Thoracic aorta (tissue), 2 donors: ENCODE measurements around the gene TRUB1. TPM values are rescaled to one million over a fixed set of nuclear protein-coding genes. Genes with fewer than 3 reads are reported as not detected.

Experiments used
- ATAC-seq: fragments of 150-250 bp; one replicate; pipeline ENCODE4 v1.8.0; 2017; ENCODE audit warnings: low read depth; ENCODE audit not compliant: insufficient number of reproducible peaks, low FRiP score
- DNase-seq: peaks from one replicate; pipeline ENCODE4 v3.0.0-alpha.2; 2020; ENCODE audit warnings: low spot score
- H3K27ac ChIP-seq, 2 donors: fragments of 200-600 bp; sonication (generic); 1 replicate in 1 of 2; 2 replicates in 1 of 2; pipeline ENCODE4 v1.5.1; 2016; ENCODE audit warnings: mild to moderate bottlenecking in 2 of 2, moderate library complexity in 2 of 2
- H3K27me3 ChIP-seq: fragments of 200-600 bp; sonication (generic); replicated peaks from 2 replicates; pipeline ENCODE4 v1.6.0; 2016; ENCODE audit warnings: mild to moderate bottlenecking; ENCODE audit not compliant: insufficient read depth
- H3K36me3 ChIP-seq: fragments of 200-600 bp; sonication (generic); one replicate; pipeline ENCODE4 v1.5.1; 2016
- H3K4me1 ChIP-seq, 2 donors: fragments of 200-600 bp; sonication (generic); 1 replicate in 1 of 2; 2 replicates in 1 of 2; pipeline versions ENCODE4 v1.5.1 to v1.6.0; 2016; ENCODE audit warnings: low read depth in 2 of 2, mild to moderate bottlenecking in 1 of 2; ENCODE audit not compliant: control insufficient read depth in 1 of 2
- H3K4me3 ChIP-seq: fragments of 200-600 bp; sonication (generic); 2 replicates; pipeline ENCODE4 v1.5.1; 2016; ENCODE audit warnings: mild to moderate bottlenecking
- H3K9me3 ChIP-seq: fragments of 200-600 bp; sonication (generic); 2 replicates; pipeline ENCODE4 v1.5.1; 2016
- total RNA-seq, 2 donors: library from RNA; depleted of rRNA; stranded (reverse); fragments of >200 nt; gene quantifications; one replicate each; pipeline versions ENCODE4 v1.1.0 to v1.2.3, GENCODE V29; 2016
- TF ChIP-seq, protein P1 (sequence below): fragments of 200-600 bp; sonication (generic); IDR thresholded peaks from one replicate; pipeline ENCODE4 v1.5.1; 2019; ENCODE audit warnings: antibody characterized with exemption

The TRUB1 gene
- total RNA-seq, 2 donors from 2014 or later: 8.8 to 9.5 TPM

DNA sequence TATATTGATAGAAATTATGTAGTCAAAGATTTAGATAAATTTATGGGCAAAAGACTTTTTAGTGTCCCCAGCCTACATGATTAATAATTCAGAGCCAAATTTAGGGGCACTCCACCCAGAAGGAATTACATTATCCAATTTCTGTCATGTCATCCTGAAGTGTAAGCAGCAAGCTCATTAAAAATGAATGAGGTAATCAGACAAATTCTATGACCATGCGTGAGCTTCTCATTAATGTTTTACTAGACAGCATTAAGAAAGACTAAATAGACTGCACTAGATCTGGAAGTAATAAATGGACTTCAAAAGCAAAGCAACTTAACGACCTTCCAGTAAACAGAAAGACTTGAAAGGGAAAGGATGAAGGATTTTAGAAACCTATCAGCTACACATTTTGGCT lies 22.7 kb upstream of the TRUB1 start:
- Histone ChIP-seq H3K9me3 (no peaks in the 10 kb centered on the region), H3K4me1 (no peaks in the 10 kb centered on the region), H3K36me3 (no peaks in the 10 kb centered on the region), H3K4me3 (no peak overlapping the region), H3K27me3 (no peaks in the 10 kb centered on the region), H3K27ac (no peak overlapping the region)
- DNase-seq: no peak
- TF ChIP-seq, protein P1, sequence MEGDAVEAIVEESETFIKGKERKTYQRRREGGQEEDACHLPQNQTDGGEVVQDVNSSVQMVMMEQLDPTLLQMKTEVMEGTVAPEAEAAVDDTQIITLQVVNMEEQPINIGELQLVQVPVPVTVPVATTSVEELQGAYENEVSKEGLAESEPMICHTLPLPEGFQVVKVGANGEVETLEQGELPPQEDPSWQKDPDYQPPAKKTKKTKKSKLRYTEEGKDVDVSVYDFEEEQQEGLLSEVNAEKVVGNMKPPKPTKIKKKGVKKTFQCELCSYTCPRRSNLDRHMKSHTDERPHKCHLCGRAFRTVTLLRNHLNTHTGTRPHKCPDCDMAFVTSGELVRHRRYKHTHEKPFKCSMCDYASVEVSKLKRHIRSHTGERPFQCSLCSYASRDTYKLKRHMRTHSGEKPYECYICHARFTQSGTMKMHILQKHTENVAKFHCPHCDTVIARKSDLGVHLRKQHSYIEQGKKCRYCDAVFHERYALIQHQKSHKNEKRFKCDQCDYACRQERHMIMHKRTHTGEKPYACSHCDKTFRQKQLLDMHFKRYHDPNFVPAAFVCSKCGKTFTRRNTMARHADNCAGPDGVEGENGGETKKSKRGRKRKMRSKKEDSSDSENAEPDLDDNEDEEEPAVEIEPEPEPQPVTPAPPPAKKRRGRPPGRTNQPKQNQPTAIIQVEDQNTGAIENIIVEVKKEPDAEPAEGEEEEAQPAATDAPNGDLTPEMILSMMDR: no peak
- no peak for ATAC-seq

DNA sequence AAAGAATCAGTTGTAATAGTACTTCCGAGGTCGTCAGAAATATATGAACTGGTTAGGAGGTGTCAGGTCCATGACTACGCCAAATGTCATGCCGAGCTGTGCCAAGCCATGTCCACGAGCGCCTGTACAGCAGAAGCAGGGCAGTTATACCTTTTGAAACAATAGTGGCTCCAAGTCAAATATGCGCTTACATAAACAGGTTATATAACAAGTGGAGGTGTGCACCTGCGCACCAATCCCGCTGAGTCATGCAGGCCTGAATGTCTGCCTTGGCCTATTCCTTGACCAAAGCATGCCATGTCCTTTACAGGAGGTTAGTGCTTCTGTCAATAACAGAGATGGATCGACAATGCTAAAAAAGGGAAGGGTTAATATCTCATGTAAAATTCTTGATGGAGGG lies 21.3 kb upstream of the TRUB1 start:
- Histone ChIP-seq H3K36me3 (no peaks in the 10 kb centered on the region), H3K27ac (no peak overlapping the region), H3K9me3 (no peaks in the 10 kb centered on the region), H3K4me3 (no peak overlapping the region), H3K4me1 (no peaks in the 10 kb centered on the region), H3K27me3 (no peaks in the 10 kb centered on the region)
- ATAC-seq (no peak), DNase-seq (no peak)
- TF ChIP-seq, protein P1: no peak

DNA sequence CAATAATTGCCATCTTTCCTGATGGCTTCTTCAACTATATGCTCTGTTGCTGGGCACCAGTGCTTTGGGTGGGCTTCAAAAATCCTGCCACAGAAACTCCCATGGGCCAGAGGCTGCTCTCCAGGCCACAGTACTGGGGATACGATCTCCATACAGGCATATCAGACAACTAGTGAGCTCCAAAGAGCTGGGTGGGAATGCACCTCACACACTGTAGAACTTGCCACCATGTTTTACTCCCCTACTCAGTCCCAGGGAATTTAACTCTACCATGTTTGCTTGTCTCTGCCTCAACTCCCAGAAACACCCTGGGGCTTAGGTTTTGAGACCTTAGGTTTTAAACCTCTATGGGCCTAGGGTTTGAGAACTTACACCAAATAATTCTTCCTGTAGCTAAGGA lies 20.5 kb upstream of the TRUB1 start:
- Histone ChIP-seq H3K27me3 (no peaks in the 10 kb centered on the region), H3K4me3 (no peak overlapping the region), H3K27ac (no peak overlapping the region), H3K36me3 (no peaks in the 10 kb centered on the region), H3K4me1 (no peaks in the 10 kb centered on the region), H3K9me3 (no peaks in the 10 kb centered on the region)
- TF ChIP-seq, protein P1: no peak
- DNase-seq (no peak), ATAC-seq (no peak)

DNA sequence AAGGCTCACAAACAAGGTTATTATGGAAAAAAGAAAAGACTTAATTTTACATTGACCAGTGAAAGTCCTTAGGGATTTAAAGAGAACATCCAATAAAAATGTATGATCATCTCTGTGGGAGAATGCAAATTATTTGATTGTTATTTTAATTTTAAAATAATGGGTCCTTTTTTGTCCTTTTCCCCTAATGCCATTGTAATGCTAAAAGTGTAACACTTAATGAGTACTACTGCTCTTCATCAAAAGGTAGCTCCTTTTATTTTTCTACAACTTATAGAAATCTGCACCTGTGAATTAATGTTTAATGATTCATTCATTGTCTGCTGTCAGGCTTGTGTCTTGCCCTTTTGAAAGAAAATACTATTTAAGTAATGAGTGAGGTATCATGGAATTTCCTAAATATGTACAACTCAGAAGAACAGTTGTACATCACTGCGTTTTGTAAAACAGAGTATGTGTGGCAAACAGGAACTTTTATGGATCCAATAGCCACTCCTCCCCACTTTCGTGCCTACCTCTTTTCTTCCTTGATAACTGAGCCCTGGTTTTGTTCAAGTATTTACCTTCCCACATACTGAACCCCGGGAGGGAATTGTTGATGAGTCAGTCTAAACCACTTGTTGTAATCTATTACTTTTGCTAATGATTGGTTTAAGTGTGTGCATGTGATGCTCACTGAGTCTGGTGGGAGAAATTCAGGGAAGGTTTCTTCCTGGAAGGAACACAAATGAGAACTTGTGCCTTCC lies 19.9 kb upstream of the TRUB1 start:
- TF ChIP-seq, protein P1: no peak
- Histone ChIP-seq H3K27ac (no peak overlapping the region), H3K36me3 (no peaks in the 10 kb centered on the region), H3K4me3 (no peak overlapping the region), H3K27me3 (no peaks in the 10 kb centered on the region), H3K9me3 (no peaks in the 10 kb centered on the region), H3K4me1 (no peaks in the 10 kb centered on the region)
- ATAC-seq: no peak
- no peak for DNase-seq

DNA sequence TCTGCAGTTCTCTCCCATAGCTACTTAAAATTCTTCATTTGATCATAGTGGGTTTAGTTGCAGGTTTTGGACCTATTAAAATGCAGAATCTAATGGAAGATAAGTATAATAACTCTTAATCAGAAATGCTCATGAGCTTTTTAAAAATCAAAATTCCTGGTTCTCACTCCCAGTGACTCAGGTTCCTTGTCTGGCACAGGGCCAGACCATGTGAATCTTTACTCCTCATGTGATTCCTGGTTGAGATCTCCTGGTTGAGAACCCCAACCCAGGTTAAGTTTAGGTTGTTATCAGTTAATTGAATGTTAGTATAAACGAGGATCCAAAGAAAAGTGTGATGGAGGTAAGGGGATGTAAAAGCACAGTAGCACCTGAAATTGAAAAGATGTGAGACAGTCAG lies 17.5 kb upstream of the TRUB1 start:
- no peaks in the 10 kb centered on the region for H3K27me3 ChIP-seq
- no peak overlapping the region for H3K27ac ChIP-seq
- ATAC-seq (no peak), DNase-seq (no peak)
- peaks cover 0 to 2% of the 10 kb centered on the region in 2 donors for H3K4me1 ChIP-seq
- H3K9me3 ChIP-seq: no peaks in the 10 kb centered on the region
- no peak overlapping the region for H3K4me3 ChIP-seq
- TF ChIP-seq, protein P1: no peak
- no peaks in the 10 kb centered on the region for H3K36me3 ChIP-seq
